GM11168 (cell line): ENCODE data around the gene ELOVL1.

Experiments
- in situ Hi-C: fragments of 300-500 bp; cut with MboI; formaldehyde crosslinking; loops from one replicate; pipeline ENCODE4 v1.12.0; 2022; ENCODE audit warnings: low sequenced_read_pairs; ENCODE audit not compliant: unreplicated experiment

Gene ELOVL1

GRCh38 chr1:43382027-43382779, 14.4 kb upstream of the ELOVL1 start:
- in situ Hi-C loops = no loop called here

- in situ Hi-C loops = no loop called here
These were observed 13.8 kb upstream of the ELOVL1 start for GRCh38 chr1:43381612-43382011.

GRCh38 chr1:43379476-43379875, 11.7 kb upstream of the ELOVL1 start:
- in situ Hi-C loops = no loop called here

GRCh38 chr1:43377831-43378230, 10.0 kb upstream of the ELOVL1 start:
- in situ Hi-C loops = no loop called here

- in situ Hi-C loops = no loop called here
These were observed 9.0 kb upstream of the ELOVL1 start for GRCh38 chr1:43376723-43377235.

- in situ Hi-C loops = no loop called here
These were observed 5.5 kb upstream of the ELOVL1 start for GRCh38 chr1:43373066-43373940.

- in situ Hi-C loops = no loop called here
These were observed 4.4 kb upstream of the ELOVL1 start for GRCh38 chr1:43372172-43372571.

GRCh38 chr1:43370564-43370963, 2.8 kb upstream of the ELOVL1 start:
- in situ Hi-C loops = no loop called here

- in situ Hi-C loops = loop anchor here (10.0 kb wide), 1 partner anchor 145 kb away; no protein-coding TSS in a partner anchor
These were observed 2.0 kb upstream of the ELOVL1 start for GRCh38 chr1:43369779-43370178.

GRCh38 chr1:43368646-43369020, 822 bp upstream of the ELOVL1 start:
- in situ Hi-C loops = loop anchor here (10.0 kb wide), 1 partner anchor 144 kb away; no protein-coding TSS in a partner anchor

GRCh38 chr1:43367026-43367903, 546 bp downstream of the ELOVL1 start:
- in situ Hi-C loops = loop anchor here (10.0 kb wide), 1 partner anchor 142 kb away; no protein-coding TSS in a partner anchor

GRCh38 chr1:43366601-43367025, 1.2 kb downstream of the ELOVL1 start:
- in situ Hi-C loops = loop anchor here (10.0 kb wide), 1 partner anchor 142 kb away; no protein-coding TSS in a partner anchor

- in situ Hi-C loops = loop anchor here (10.0 kb wide), 1 partner anchor 141 kb away; no protein-coding TSS in a partner anchor
These were observed 1.6 kb downstream of the ELOVL1 start for GRCh38 chr1:43366179-43366578.

GRCh38 chr1:43365678-43366077, 2.1 kb downstream of the ELOVL1 start:
- in situ Hi-C loops = loop anchor here (10.0 kb wide), 1 partner anchor 141 kb away; no protein-coding TSS in a partner anchor

GRCh38 chr1:43363935-43364525, 3.8 kb downstream of the ELOVL1 start:
- in situ Hi-C loops = loop anchor here (10.0 kb wide), 1 partner anchor 139 kb away; no protein-coding TSS in a partner anchor

GRCh38 chr1:43363283-43363934, 4.4 kb downstream of the ELOVL1 start:
- in situ Hi-C loops = loop anchor here (10.0 kb wide), 1 partner anchor 139 kb away; no protein-coding TSS in a partner anchor

GRCh38 chr1:43360616-43361015, 7.2 kb downstream of the ELOVL1 start:
- in situ Hi-C loops = loop anchor here (10.0 kb wide), 1 partner anchor 136 kb away; no protein-coding TSS in a partner anchor

- in situ Hi-C loops = loop anchor here (10.0 kb wide), 1 partner anchor 135 kb away; no protein-coding TSS in a partner anchor
These were observed 8.1 kb downstream of the ELOVL1 start for GRCh38 chr1:43359696-43360095.
